ENCODE data around the gene RTN4RL1. TPM values are rescaled to one million over a fixed set of nuclear protein-coding genes. Genes with fewer than 3 reads are reported as not detected.
"Not testable (repeated sequence)": the region's sequence is repeated elsewhere in the genome, so short reads cannot be mapped to it uniquely, and the experiment has no call there.

Gene RTN4RL1
- total RNA-seq, 2 donors from 2014 or later: 18.2 to 19.6 TPM

GRCh38 chr17:1897105-1897656 is 128.0 kb downstream of the RTN4RL1 start:
- no peak overlapping the region for H3K27ac Mint-ChIP-seq
- no peak for DNase-seq
- H3K9me3 ChIP-seq (ENCODE audit: control insufficient read depth, low read length): no peaks in the 10 kb centered on the region
- no peaks in the 10 kb centered on the region for H3K27me3 Mint-ChIP-seq (ENCODE audit: insufficient read depth)
- no peaks in the 10 kb centered on the region for H3K4me1 Mint-ChIP-seq
- no peak overlapping the region for H3K9ac ChIP-seq (ENCODE audit: extremely low read depth, low read length, poor library complexity, severe bottlenecking)
- no peak overlapping the region for H3K4me3 Mint-ChIP-seq
- H3K36me3 ChIP-seq (ENCODE audit: control insufficient read depth, insufficient read depth, low read length): peaks cover 73% of the 10 kb centered on the region
- H3K9me3 Mint-ChIP-seq: no peaks in the 10 kb centered on the region
- H3K27me3 ChIP-seq (ENCODE audit: control insufficient read depth, insufficient read depth, low read length, poor library complexity, severe bottlenecking): no peaks in the 10 kb centered on the region
- H3K4me3 ChIP-seq (ENCODE audit: low read length): no peak overlapping the region
- no peaks in the 10 kb centered on the region for H3K4me1 ChIP-seq (ENCODE audit: control insufficient read depth, insufficient read depth, low read length)
- no peak overlapping the region for H3K27ac ChIP-seq (ENCODE audit: low read depth, low read length)
- no peak for TF ChIP-seq CTCF (conservative IDR thresholded peaks at IDR 0.05)
- peaks cover 67% of the 10 kb centered on the region for H3K36me3 Mint-ChIP-seq (ENCODE audit: low read depth)
- WGBS, 2 experiments (ENCODE audit: insufficient coverage in 1 of 2, insufficient read length in 1 of 2): 94 to 95% methylated on average over 10 to 18 of the region's 18 CpGs

- H3K9me3 ChIP-seq (ENCODE audit: control insufficient read depth, low read length): no peaks in the 10 kb centered on the region
- no peak overlapping the region for H3K4me3 Mint-ChIP-seq
- H3K4me3 ChIP-seq (ENCODE audit: low read length): no peak overlapping the region
- no peaks in the 10 kb centered on the region for H3K9me3 Mint-ChIP-seq
- no peak for TF ChIP-seq CTCF (conservative IDR thresholded peaks at IDR 0.05)
- 92 to 96% methylated on average over 20 to 25 of the region's 25 CpGs for WGBS, 2 experiments (ENCODE audit: insufficient coverage in 1 of 2, insufficient read length in 1 of 2)
- no peaks in the 10 kb centered on the region for H3K4me1 ChIP-seq (ENCODE audit: control insufficient read depth, insufficient read depth, low read length)
- H3K4me1 Mint-ChIP-seq: no peaks in the 10 kb centered on the region
- peaks cover 69% of the 10 kb centered on the region for H3K36me3 Mint-ChIP-seq (ENCODE audit: low read depth)
- H3K9ac ChIP-seq (ENCODE audit: extremely low read depth, low read length, poor library complexity, severe bottlenecking): no peak overlapping the region
- H3K27me3 Mint-ChIP-seq (ENCODE audit: insufficient read depth): no peaks in the 10 kb centered on the region
- H3K27ac ChIP-seq (ENCODE audit: low read depth, low read length): no peak overlapping the region
- H3K27me3 ChIP-seq (ENCODE audit: control insufficient read depth, insufficient read depth, low read length, poor library complexity, severe bottlenecking): no peaks in the 10 kb centered on the region
- no peak for DNase-seq
- peaks cover 80% of the 10 kb centered on the region for H3K36me3 ChIP-seq (ENCODE audit: control insufficient read depth, insufficient read depth, low read length)
- no peak overlapping the region for H3K27ac Mint-ChIP-seq
Observed at GRCh38 chr17:1896243-1897104, 128.7 kb downstream of the RTN4RL1 start.

- not testable (repeated sequence) for H3K27ac Mint-ChIP-seq; H3K4me3 ChIP-seq (ENCODE audit: low read length); H3K9me3 Mint-ChIP-seq; H3K27me3 ChIP-seq (ENCODE audit: control insufficient read depth, insufficient read depth, low read length, poor library complexity, severe bottlenecking); DNase-seq; H3K4me3 Mint-ChIP-seq; H3K4me1 ChIP-seq (ENCODE audit: control insufficient read depth, insufficient read depth, low read length); H3K4me1 Mint-ChIP-seq; H3K9ac ChIP-seq (ENCODE audit: extremely low read depth, low read length, poor library complexity, severe bottlenecking); H3K27ac ChIP-seq (ENCODE audit: low read depth, low read length); H3K9me3 ChIP-seq (ENCODE audit: control insufficient read depth, low read length); H3K27me3 Mint-ChIP-seq (ENCODE audit: insufficient read depth)
- H3K36me3 ChIP-seq (ENCODE audit: control insufficient read depth, insufficient read depth, low read length): peaks cover 89% of the 10 kb centered on the region
- peaks cover 77% of the 10 kb centered on the region for H3K36me3 Mint-ChIP-seq (ENCODE audit: low read depth)
- WGBS, 2 experiments (ENCODE audit: insufficient coverage in 1 of 2, insufficient read length in 1 of 2): 93 to 97% methylated on average over 6 to 11 of the region's 11 CpGs
Observed at GRCh38 chr17:1895479-1895878, 129.7 kb downstream of the RTN4RL1 start.

Data from endodermal cell (in vitro differentiated cells).